HFFc6 (cell line): Measurements from ENCODE around the gene SLC2A9. TPM values are rescaled to one million over a fixed set of nuclear protein-coding genes. Genes with fewer than 3 reads are reported as not detected.

ENCODE experiments used
- DNase-seq: peaks from one replicate; pipeline ENCODE4 v3.0.0-alpha.2; 2018
- H3K27ac Mint-ChIP-seq: 2 replicates; pipeline ENCODE4 v1.8.0; 2020; ENCODE audit warnings: mild to moderate bottlenecking, mixed read lengths
- H3K27me3 Mint-ChIP-seq: 2 replicates; pipeline ENCODE4 v1.8.0; 2021; ENCODE audit warnings: mild to moderate bottlenecking, moderate library complexity, mixed read lengths; ENCODE audit not compliant: insufficient read depth
- H3K36me3 Mint-ChIP-seq: 2 replicates; pipeline ENCODE4 v1.8.0; 2021; ENCODE audit warnings: low read depth, mixed read lengths
- H3K4me1 Mint-ChIP-seq: 2 replicates; pipeline ENCODE4 v1.8.0; 2020; ENCODE audit warnings: low read depth, mixed read lengths
- H3K4me3 Mint-ChIP-seq: 2 replicates; pipeline ENCODE4 v1.8.0; 2020; ENCODE audit warnings: mild to moderate bottlenecking, moderate library complexity, mixed read lengths
- H3K9me3 Mint-ChIP-seq: 2 replicates; pipeline ENCODE4 v1.8.0; 2020; ENCODE audit warnings: mild to moderate bottlenecking, mixed read lengths
- CTCF ChIP-seq: fragments of 200-600 bp; sonication (generic); IDR thresholded peaks from 2 replicates; pipeline ENCODE4 v1.5.0; 2021; ENCODE audit warnings: antibody characterized with exemption, mild to moderate bottlenecking
- total RNA-seq, 6 experiments: library from RNA; stranded (reverse); fragmentation: NEBNext Ultra II Directional; extraction: Animal tissue kit (Norgen Biotek cat#: 25700); gene quantifications; 2 replicates in 1 of 6; 3 replicates in 5 of 6; pipeline ENCODE4 v1.2.3, GENCODE V29; 2021

Gene SLC2A9
- total RNA-seq, 6 experiments from 2014 or later: 1.3 to 2.0 (median 1.6) TPM

GRCh38 chr4:9875516-9875915 lies 145.8 kb downstream of the SLC2A9 start:
- H3K9me3 Mint-ChIP-seq: peaks cover 61% of the 10 kb centered on the region
- no peaks in the 10 kb centered on the region; the same call in 1 of the 2 replicates for H3K27me3 Mint-ChIP-seq
- no peak for DNase-seq
- H3K4me3 Mint-ChIP-seq: no peak overlapping the region
- no peak for TF ChIP-seq CTCF
- H3K4me1 Mint-ChIP-seq: no peaks in the 10 kb centered on the region
- H3K27ac Mint-ChIP-seq: no peak overlapping the region
- no peaks in the 10 kb centered on the region for H3K36me3 Mint-ChIP-seq

- Mint-ChIP-seq H3K27ac (no peak overlapping the region), H3K4me3 (no peak overlapping the region), H3K9me3 (peaks cover 60% of the 10 kb centered on the region), H3K4me1 (no peaks in the 10 kb centered on the region), H3K27me3 (no peaks in the 10 kb centered on the region; the same call in 1 of the 2 replicates), H3K36me3 (no peaks in the 10 kb centered on the region)
- no peak for TF ChIP-seq CTCF
- no peak for DNase-seq
Observed at GRCh38 chr4:9874385-9874784, 146.9 kb downstream of the SLC2A9 start.

- H3K9me3 Mint-ChIP-seq: peaks cover 69% of the 10 kb centered on the region
- H3K4me3 Mint-ChIP-seq: no peak overlapping the region
- TF ChIP-seq CTCF: no peak
- H3K27me3 Mint-ChIP-seq: peaks cover 1% of the 10 kb centered on the region; the same call in 1 of the 2 replicates
- no peak for DNase-seq
- H3K27ac Mint-ChIP-seq: no peak overlapping the region
- no peaks in the 10 kb centered on the region for H3K36me3 Mint-ChIP-seq
- H3K4me1 Mint-ChIP-seq: no peaks in the 10 kb centered on the region
Observed at GRCh38 chr4:9870165-9870790, 151.0 kb downstream of the SLC2A9 start.

- Mint-ChIP-seq H3K27ac (no peak overlapping the region), H3K4me3 (no peak overlapping the region), H3K4me1 (no peaks in the 10 kb centered on the region), H3K9me3 (peaks cover 61% of the 10 kb centered on the region), H3K27me3 (peaks cover 1% of the 10 kb centered on the region; the same call in 1 of the 2 replicates), H3K36me3 (no peaks in the 10 kb centered on the region)
- TF ChIP-seq CTCF: no peak
- no peak for DNase-seq
Observed at GRCh38 chr4:9867751-9868425, 153.4 kb downstream of the SLC2A9 start.

- Mint-ChIP-seq H3K27me3 (peaks cover 1% of the 10 kb centered on the region; the same call in 1 of the 2 replicates), H3K9me3 (peaks cover 64% of the 10 kb centered on the region), H3K27ac (no peak overlapping the region), H3K4me1 (no peaks in the 10 kb centered on the region), H3K4me3 (no peak overlapping the region), H3K36me3 (no peaks in the 10 kb centered on the region)
- TF ChIP-seq CTCF: no peak
- no peak for DNase-seq
Observed at GRCh38 chr4:9866931-9867330, 154.4 kb downstream of the SLC2A9 start.
